ENCODE measurements around the gene PNPLA2.

DNA sequence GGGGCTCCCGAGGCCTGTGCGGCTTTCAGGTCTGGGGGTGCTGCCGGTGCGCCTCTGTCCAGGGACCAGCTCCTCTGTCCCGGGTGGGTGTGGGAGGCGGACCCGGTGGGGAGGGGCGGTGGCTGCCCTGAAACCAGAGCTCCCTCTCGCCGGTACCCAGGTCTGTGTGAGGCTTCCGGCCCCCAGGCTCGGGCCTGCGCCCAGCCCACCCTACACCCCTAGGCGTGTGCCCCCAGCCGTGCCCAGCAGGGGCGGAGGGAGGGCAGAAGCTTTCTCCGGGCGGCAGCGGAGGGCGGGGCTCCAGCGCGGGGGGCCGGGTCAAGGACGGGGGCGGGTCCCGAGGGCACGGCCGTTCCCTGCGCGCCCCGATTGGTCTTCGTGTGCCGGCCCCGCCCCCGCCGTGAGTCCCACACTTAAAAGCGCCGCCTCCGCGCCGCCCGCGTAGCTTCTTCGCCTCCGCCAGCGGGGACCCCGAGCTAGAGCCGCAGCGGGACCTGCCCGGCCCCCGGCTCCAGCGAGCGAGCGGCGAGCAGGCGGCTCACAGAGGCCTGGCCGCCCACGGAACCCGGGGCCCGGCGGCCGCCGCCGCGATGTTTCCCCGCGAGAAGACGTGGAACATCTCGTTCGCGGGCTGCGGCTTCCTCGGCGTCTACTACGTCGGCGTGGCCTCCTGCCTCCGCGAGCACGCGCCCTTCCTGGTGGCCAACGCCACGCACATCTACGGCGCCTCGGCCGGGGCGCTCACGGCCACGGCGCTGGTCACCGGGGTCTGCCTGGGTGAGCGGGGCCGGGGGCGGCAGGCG lies 616 bp downstream of the PNPLA2 start:
- TF ChIP-seq YY1 (IDR thresholded peaks at IDR 0.05; ENCODE audit: insufficient read depth, insufficient read length) = no peak
- no peak for TF ChIP-seq ZNF274 (IDR thresholded peaks at IDR 0.05; ENCODE audit: low read depth, low read length)

All from NT2/D1 (cell line).